GM06990 (cell line): ENCODE data around the gene FTO.

Experiments
- DNase-seq: peaks from one replicate; pipeline ENCODE4 v3.0.0-alpha.2; 2011; ENCODE audit not compliant: insufficient read length; ENCODE audit errors: extremely low read depth
- H3K27me3 ChIP-seq: replicated peaks from 2 replicates; pipeline ENCODE4 v1.6.0; 2011; ENCODE audit warnings: low read length; ENCODE audit not compliant: control insufficient read depth, insufficient read depth
- H3K36me3 ChIP-seq: 2 replicates; pipeline ENCODE4 v1.5.1; 2011; ENCODE audit warnings: low read length; ENCODE audit not compliant: control insufficient read depth, insufficient read depth
- H3K4me3 ChIP-seq: replicated peaks from 2 replicates; pipeline ENCODE4 v1.5.1; 2011; ENCODE audit warnings: low read depth, mild to moderate bottlenecking, control low read depth, low read length
- CTCF ChIP-seq: IDR thresholded peaks from 2 replicates; pipeline ENCODE4 v1.5.1; 2011; ENCODE audit warnings: low read length, control low read depth, mild to moderate bottlenecking, inconsistent platforms; ENCODE audit not compliant: insufficient read depth, poor library complexity, severe bottlenecking

Gene FTO

GRCh38 chr16:53896722-53897121, 192.8 kb downstream of the FTO start:
- Histone ChIP-seq H3K27me3 (no peaks in the 10 kb centered on the region), H3K36me3 (no peaks in the 10 kb centered on the region), H3K4me3 (no peak overlapping the region)
- DNase-seq, result no peak
- TF ChIP-seq CTCF, result no peak

GRCh38 chr16:53898993-53899392, 195.0 kb downstream of the FTO start:
- H3K36me3 ChIP-seq, result no peaks in the 10 kb centered on the region; the same call in 1 of the 2 replicates
- no peak for DNase-seq
- no peaks in the 10 kb centered on the region for H3K27me3 ChIP-seq
- H3K4me3 ChIP-seq, result no peak overlapping the region
- TF ChIP-seq CTCF, result no peak

- no peak for DNase-seq
- Histone ChIP-seq H3K27me3 (no peaks in the 10 kb centered on the region), H3K4me3 (no peak overlapping the region), H3K36me3 (no peaks in the 10 kb centered on the region; the same call in 1 of the 2 replicates)
- TF ChIP-seq CTCF, result no peak
These were observed 195.5 kb downstream of the FTO start for GRCh38 chr16:53899431-53899830.

- DNase-seq, result no peak
- Histone ChIP-seq H3K27me3 (no peaks in the 10 kb centered on the region), H3K36me3 (no peaks in the 10 kb centered on the region; the same call in 1 of the 2 replicates), H3K4me3 (no peak overlapping the region)
- no peak for TF ChIP-seq CTCF
These were observed 196.7 kb downstream of the FTO start for GRCh38 chr16:53900667-53901066.

- Histone ChIP-seq H3K27me3 (no peaks in the 10 kb centered on the region), H3K4me3 (no peak overlapping the region), H3K36me3 (no peaks in the 10 kb centered on the region; the same call in 1 of the 2 replicates)
- TF ChIP-seq CTCF, result no peak
- DNase-seq, result no peak
These were observed 197.5 kb downstream of the FTO start for GRCh38 chr16:53901408-53901807.

- DNase-seq, result no peak
- TF ChIP-seq CTCF, result no peak
- no peaks in the 10 kb centered on the region; the same call in 1 of the 2 replicates for H3K36me3 ChIP-seq
- no peak overlapping the region for H3K4me3 ChIP-seq
- no peaks in the 10 kb centered on the region for H3K27me3 ChIP-seq
These were observed 200.6 kb downstream of the FTO start for GRCh38 chr16:53904533-53904932.
